HUES48 (cell line): ENCODE results near the gene DLAT.
"Not testable (repeated sequence)": the region's sequence is repeated elsewhere in the genome, so short reads cannot be mapped to it uniquely, and the experiment has no call there.

Source experiments
- H3K27ac ChIP-seq: one replicate; pipeline ENCODE4 v1.7.0; 2013; ENCODE audit warnings: low read depth, low read length, inconsistent platforms
- H3K27me3 ChIP-seq: 2 replicates; pipeline ENCODE4 v1.6.1; 2013; ENCODE audit warnings: mild to moderate bottlenecking, low read length; ENCODE audit not compliant: control insufficient read depth, insufficient read depth
- H3K36me3 ChIP-seq: 2 replicates; pipeline ENCODE4 v1.6.1; 2013; ENCODE audit warnings: low read length; ENCODE audit not compliant: control insufficient read depth, insufficient read depth
- H3K4me1 ChIP-seq: 2 replicates; pipeline ENCODE4 v1.6.1; 2013; ENCODE audit warnings: mild to moderate bottlenecking, low read length; ENCODE audit not compliant: control insufficient read depth, insufficient read depth
- H3K4me3 ChIP-seq: 2 replicates; pipeline ENCODE4 v1.5.1; 2013; ENCODE audit warnings: mild to moderate bottlenecking, low read depth, low read length
- H3K9ac ChIP-seq: 2 replicates; pipeline ENCODE4 v1.6.1; 2013; ENCODE audit warnings: mild to moderate bottlenecking, low read depth, low read length, moderate library complexity
- H3K9me3 ChIP-seq: 2 replicates; pipeline ENCODE4 v1.6.1; 2013; ENCODE audit warnings: low read length; ENCODE audit not compliant: control insufficient read depth, insufficient read depth

DLAT gene

GRCh38 chr11:111983187-111983986 is 41.8 kb upstream of the DLAT start:
- Histone ChIP-seq H3K27me3 (no peaks in the 10 kb centered on the region), H3K36me3 (peaks cover 22% of the 10 kb centered on the region), H3K4me1 (peaks cover 43% of the 10 kb centered on the region), H3K9me3 (no peaks in the 10 kb centered on the region), H3K4me3 (peak overlapping the region; percentile 45), H3K9ac (peak overlapping the region; percentile 59), H3K27ac (peak overlapping the region; percentile 99)

GRCh38 chr11:111986589-111986988 is 38.6 kb upstream of the DLAT start:
- Histone ChIP-seq H3K4me1 (peaks cover 30% of the 10 kb centered on the region), H3K4me3 (no peak overlapping the region), H3K27me3 (no peaks in the 10 kb centered on the region), H3K36me3 (peaks cover 35% of the 10 kb centered on the region), H3K9me3 (no peaks in the 10 kb centered on the region), H3K9ac (no peak overlapping the region), H3K27ac (no peak overlapping the region)

GRCh38 chr11:111990381-111990780 is 34.8 kb upstream of the DLAT start:
- Histone ChIP-seq H3K9ac (no peak overlapping the region), H3K27me3 (no peaks in the 10 kb centered on the region), H3K9me3 (no peaks in the 10 kb centered on the region), H3K4me3 (no peak overlapping the region), H3K36me3 (peaks cover 63% of the 10 kb centered on the region), H3K27ac (no peak overlapping the region), H3K4me1 (no peaks in the 10 kb centered on the region)

GRCh38 chr11:111992206-111992855 is 32.9 kb upstream of the DLAT start:
- no peak overlapping the region for H3K9ac ChIP-seq
- no peaks in the 10 kb centered on the region for H3K9me3 ChIP-seq
- H3K4me3 ChIP-seq: no peak overlapping the region
- H3K27ac ChIP-seq: no peak overlapping the region
- H3K36me3 ChIP-seq: peaks cover 60% of the 10 kb centered on the region
- no peaks in the 10 kb centered on the region for H3K4me1 ChIP-seq
- H3K27me3 ChIP-seq: no peaks in the 10 kb centered on the region

- H3K4me1 ChIP-seq: no peaks in the 10 kb centered on the region
- peaks cover 66% of the 10 kb centered on the region for H3K36me3 ChIP-seq
- no peak overlapping the region for H3K9ac ChIP-seq
These were observed 29.1 kb upstream of the DLAT start for GRCh38 chr11:111996129-111996528.

GRCh38 chr11:111996669-111997068 is 28.5 kb upstream of the DLAT start:
- H3K27me3 ChIP-seq, H3K9me3 ChIP-seq, H3K4me3 ChIP-seq, H3K4me1 ChIP-seq, H3K27ac ChIP-seq, H3K9ac ChIP-seq: not testable (repeated sequence)
- H3K36me3 ChIP-seq: peaks cover 64% of the 10 kb centered on the region

More at GRCh38 chr11:111996129-111996528, 29.1 kb upstream of the DLAT start:
- Histone ChIP-seq H3K9me3 (no peaks in the 10 kb centered on the region), H3K4me3 (no peak overlapping the region), H3K27me3 (no peaks in the 10 kb centered on the region), H3K27ac (no peak overlapping the region)

- H3K4me1 ChIP-seq: no peaks in the 10 kb centered on the region
These were observed 26.1 kb upstream of the DLAT start for GRCh38 chr11:111999111-111999510.

GRCh38 chr11:112000703-112001102 is 24.5 kb upstream of the DLAT start:
- no peaks in the 10 kb centered on the region for H3K4me1 ChIP-seq
- H3K27ac ChIP-seq: no peak overlapping the region
- H3K36me3 ChIP-seq: peaks cover 41% of the 10 kb centered on the region
- H3K9ac ChIP-seq: no peak overlapping the region
- H3K4me3 ChIP-seq: no peak overlapping the region
- no peaks in the 10 kb centered on the region for H3K27me3 ChIP-seq
- peaks cover 11% of the 10 kb centered on the region; the same call in 1 of the 2 replicates for H3K9me3 ChIP-seq

More at GRCh38 chr11:111999111-111999510, 26.1 kb upstream of the DLAT start:
- Histone ChIP-seq H3K9me3 (no peaks in the 10 kb centered on the region), H3K36me3 (peaks cover 50% of the 10 kb centered on the region), H3K27me3 (no peaks in the 10 kb centered on the region), H3K27ac (no peak overlapping the region), H3K9ac (no peak overlapping the region), H3K4me3 (no peak overlapping the region)

GRCh38 chr11:112002491-112003216 is 22.6 kb upstream of the DLAT start:
- Histone ChIP-seq H3K9ac (no peak overlapping the region), H3K27ac (no peak overlapping the region)

GRCh38 chr11:112004389-112004788 is 20.8 kb upstream of the DLAT start:
- no peak overlapping the region for H3K4me3 ChIP-seq
- peaks cover 26% of the 10 kb centered on the region for H3K36me3 ChIP-seq
- H3K4me1 ChIP-seq: no peaks in the 10 kb centered on the region
- H3K9ac ChIP-seq: no peak overlapping the region
- peaks cover 16% of the 10 kb centered on the region; the same call in 1 of the 2 replicates for H3K9me3 ChIP-seq
- H3K27me3 ChIP-seq: no peaks in the 10 kb centered on the region
- no peak overlapping the region for H3K27ac ChIP-seq

More at GRCh38 chr11:112002491-112003216, 22.6 kb upstream of the DLAT start:
- Histone ChIP-seq H3K36me3 (peaks cover 32% of the 10 kb centered on the region), H3K4me1 (no peaks in the 10 kb centered on the region), H3K27me3 (no peaks in the 10 kb centered on the region), H3K4me3 (no peak overlapping the region), H3K9me3 (peaks cover 16% of the 10 kb centered on the region; the same call in 1 of the 2 replicates)
